GM12878 (cell line): ENCODE data around the gene GRIN2D. TPM values are rescaled to one million over a fixed set of nuclear protein-coding genes. Genes with fewer than 3 reads are reported as not detected.
A peak's percentile ranks its signal among the peaks of the same experiment; 100 is the strongest.

Experiments
- ATAC-seq: fragments of 200-7000 bp; cut with Tn5 transposase; 3 replicates; pipeline ENCODE4 v1.9.1; 2020; ENCODE audit warnings: mild to moderate bottlenecking, moderate library complexity
- BruUV-seq: library from RNA; stranded (reverse); fragments of 400-500 nt; replicated peaks from 2 replicates; lab custom pipeline; 2021; lab: Mats Ljungman, UMichigan
- CTCF ChIA-PET: fragments of 300-600 bp; sonication (Branson Sonifier 250); formaldehyde crosslinking; extraction: SDS; loops from one replicate; lab custom pipeline; 2021; ENCODE audit warnings: inconsistent platforms; lab: Yijun Ruan, JAX
- POLR2A ChIA-PET: fragments of 350-600 bp; formaldehyde crosslinking; extraction: SDS; loops from one replicate; lab custom pipeline; 2021; ENCODE audit warnings: inconsistent platforms; lab: Charles Lee
- RAD21 ChIA-PET: fragments of 300-600 bp; sonication (Branson Sonifier 250); formaldehyde crosslinking; loops from one replicate; lab custom pipeline; 2023; ENCODE audit warnings: antibody characterized with exemption; ENCODE audit not compliant: unreplicated experiment; lab: Charles Lee
- SMC1A ChIA-PET: fragments of 300-600 bp; sonication (Branson Sonifier 250); formaldehyde crosslinking; loops from one replicate; lab custom pipeline; 2023; ENCODE audit not compliant: unreplicated experiment, uncharacterized antibody; lab: Charles Lee
- DNase-seq: peaks from one replicate; pipeline ENCODE4 v3.0.0-alpha.2; 2011; ENCODE audit warnings: low read depth, low spot score
- FAIRE-seq: peaks from 3 replicates; lab custom pipeline; 2011; peaks lifted over from hg19 to GRCh38; lab: Jason Lieb, UNC
- H2AFZ ChIP-seq: 2 replicates; pipeline ENCODE4 v1.6.0; 2011; ENCODE audit warnings: low read depth, low read length, control low read depth; ENCODE audit not compliant: control insufficient read depth
- H3K27ac ChIP-seq: 2 replicates; pipeline ENCODE4 v1.5.1; 2011; ENCODE audit warnings: control low read depth; ENCODE audit not compliant: control insufficient read depth, insufficient read depth
- H3K27me3 ChIP-seq, 2 experiments: replicated peaks in 1 of 2; 2 replicates each; pipeline versions ENCODE4 v1.6.0 to v1.6.1; 2011; ENCODE audit warnings: low read length in 1 of 2; ENCODE audit not compliant: control insufficient read depth in 2 of 2, insufficient read depth in 2 of 2
- H3K36me3 ChIP-seq, 2 experiments: 2 replicates each; pipeline ENCODE4 v1.5.1; 2011; ENCODE audit warnings: low read length in 1 of 2; ENCODE audit not compliant: control insufficient read depth in 2 of 2, insufficient read depth in 2 of 2
- H3K4me1 ChIP-seq: 2 replicates; pipeline ENCODE4 v1.6.1; 2011; ENCODE audit warnings: mild to moderate bottlenecking, low read length, moderate library complexity, mixed read lengths; ENCODE audit not compliant: control insufficient read depth, insufficient read depth
- H3K4me2 ChIP-seq: 2 replicates; pipeline ENCODE4 v1.6.0; 2011; ENCODE audit warnings: control low read depth; ENCODE audit not compliant: control insufficient read depth, insufficient read depth
- H3K4me3 ChIP-seq: fragments of 200-600 bp; sonication (generic); 2 replicates; pipeline ENCODE4 v1.5.1; 2016
- H3K79me2 ChIP-seq: 2 replicates; pipeline ENCODE4 v1.6.0; 2011; ENCODE audit warnings: low read length; ENCODE audit not compliant: control insufficient read depth, insufficient read depth
- H3K9ac ChIP-seq: 2 replicates; pipeline ENCODE4 v1.8.0; 2011; ENCODE audit warnings: low read length, control low read depth, mixed read lengths; ENCODE audit not compliant: control insufficient read depth, insufficient read depth
- H3K9me3 ChIP-seq: replicated peaks from 3 replicates; pipeline ENCODE4 v1.5.1; 2011; ENCODE audit warnings: mild to moderate bottlenecking, low read length; ENCODE audit not compliant: control insufficient read depth, insufficient read depth
- H4K20me1 ChIP-seq: 2 replicates; pipeline ENCODE4 v1.6.0; 2011; ENCODE audit not compliant: control insufficient read depth, insufficient read depth
- ATF2 ChIP-seq: IDR thresholded peaks from 2 replicates; pipeline ENCODE4 v1.6.1; 2012; ENCODE audit warnings: low read length, inconsistent platforms
- BMI1 ChIP-seq: fragments of 450-650 bp; IDR thresholded peaks from 2 replicates; pipeline ENCODE4 v1.6.1; 2016; ENCODE audit warnings: mild to moderate bottlenecking, moderate library complexity, borderline replicate concordance
- CHD4 ChIP-seq: fragments of 200-600 bp; sonication (generic); IDR thresholded peaks from 2 replicates; pipeline ENCODE4 v1.6.1; 2016; ENCODE audit warnings: mild to moderate bottlenecking
- CREB1 ChIP-seq: IDR thresholded peaks from 2 replicates; pipeline ENCODE4 v1.6.1; 2012; ENCODE audit warnings: low read depth, mild to moderate bottlenecking, inconsistent platforms
- E2F4 ChIP-seq: IDR thresholded peaks from 2 replicates; pipeline ENCODE4 v1.6.1; 2012; ENCODE audit warnings: low read depth, low read length, improper control_type of control experiment
- E4F1 ChIP-seq: fragments of 450-650 bp; IDR thresholded peaks from 2 replicates; pipeline ENCODE4 v1.6.1; 2018; ENCODE audit warnings: borderline replicate concordance, mild to moderate bottlenecking; ENCODE audit not compliant: partially characterized antibody
- FOS ChIP-seq: IDR thresholded peaks from 3 replicates; pipeline ENCODE4 v1.6.1; 2011; ENCODE audit warnings: borderline replicate concordance; ENCODE audit not compliant: insufficient read length; ENCODE audit errors: extremely low read depth
- HDGF ChIP-seq: fragments of 450-650 bp; IDR thresholded peaks from 2 replicates; pipeline ENCODE4 v1.6.1; 2016; ENCODE audit warnings: antibody characterized with exemption
- IKZF1 ChIP-seq: fragments of 450-650 bp; conservative IDR thresholded peaks from 2 replicates; pipeline ENCODE4 v1.6.1; 2017; ENCODE audit warnings: antibody characterized with exemption, mild to moderate bottlenecking
- NR2C2 ChIP-seq: IDR thresholded peaks from 2 replicates; pipeline ENCODE4 v1.6.1; 2011; ENCODE audit warnings: borderline replicate concordance, low read depth; ENCODE audit not compliant: control insufficient read depth, insufficient read length
- PAX8 ChIP-seq: fragments of 450-650 bp; IDR thresholded peaks from 2 replicates; pipeline ENCODE4 v1.6.1; 2017; ENCODE audit warnings: mild to moderate bottlenecking, moderate library complexity
- PML ChIP-seq: IDR thresholded peaks from 2 replicates; pipeline ENCODE4 v1.6.1; 2012; ENCODE audit warnings: low read length, inconsistent platforms
- SREBF2 ChIP-seq: IDR thresholded peaks from 2 replicates; pipeline ENCODE4 v1.6.1; 2012; ENCODE audit warnings: mild to moderate bottlenecking, low read length
- SUZ12 ChIP-seq: fragments of 200-600 bp; sonication (generic); IDR thresholded peaks from one replicate; pipeline ENCODE4 v1.6.1; 2018; ENCODE audit warnings: antibody characterized with exemption, mild to moderate bottlenecking; ENCODE audit not compliant: unreplicated experiment
- TCF7 ChIP-seq: IDR thresholded peaks from 2 replicates; pipeline ENCODE4 v1.6.1; 2014; ENCODE audit warnings: antibody characterized with exemption, borderline replicate concordance
- USF1 ChIP-seq: IDR thresholded peaks from 2 replicates; pipeline ENCODE4 v1.6.1; 2011; ENCODE audit warnings: borderline replicate concordance, low read depth, mild to moderate bottlenecking, moderate library complexity, mixed read lengths, low read length; ENCODE audit not compliant: insufficient read depth; ENCODE audit errors: extremely low read length
- YBX1 ChIP-seq: fragments of 450-650 bp; IDR thresholded peaks from 2 replicates; pipeline ENCODE4 v1.6.1; 2016; ENCODE audit warnings: antibody characterized with exemption
- WGBS: methylation state at CpG from one replicate; pipeline ENCODE4 v1.1.6; 2016; ENCODE audit warnings: low lambda C conversion rate; ENCODE audit not compliant: insufficient replicate concordance, insufficient coverage; ENCODE audit errors: missing lambda C conversion rate; 5-methylcytosine and 5-hydroxymethylcytosine counted together
- in situ Hi-C: fragments of 300-500 bp; cut with MboI; formaldehyde crosslinking; loops from 9 replicates; pipeline ENCODE4 v1.14.3; 2018; ENCODE audit warnings: mixed read lengths
- intact Hi-C: fragments of 100-400 bp; cut with micrococcal nuclease; formaldehyde crosslinking; loops from one replicate; pipeline ENCODE4 v1.14.2; 2022; ENCODE audit not compliant: unreplicated experiment
- polyA plus RNA-seq, 11 experiments: library from polyadenylated mRNA; depleted of rRNA in 4 of 11; unstranded in 6 of 11; stranded (reverse) in 5 of 11; fragments of >200 nt; fragmentation: Nextera tagmentation in 4 of 11; fragmentation: Illumina TruSeq in 1 of 11; extraction: Ambion mirVana in 4 of 11; extraction: Trizol in 1 of 11; gene quantifications; 1 replicate in 1 of 11; 2 replicates in 10 of 11; pipeline versions ENCODE4 v1.2.1 to v1.2.3, GENCODE V29; 2011 to 2016; ENCODE audit warnings: inconsistent platforms in 2 of 11, missing spikeins in 2 of 11, low read depth in 1 of 11
- total RNA-seq, 4 experiments: library from RNA; depleted of rRNA in 3 of 4; stranded (reverse); fragments of >200 nt in 3 of 4; fragmentation: Illumina TruSeq in 1 of 4; extraction: Trizol in 1 of 4; gene quantifications; 2 replicates each; pipeline versions ENCODE4 v1.2.1 to v1.2.3, GENCODE V29; 2013 to 2021

GRIN2D gene
- total and polyA plus RNA-seq, 10 of the 15 experiments (the other 5 are each of a cell fraction or from before 2014, with no cell fraction given): 0.03 to 0.38 (median 0.04) TPM; not detected in 3

- RAD21 ChIA-PET: interaction anchor here (0.6 to 2.5 kb wide), 10 partner anchors 13 to 194 kb away, joined by 3 to 46 read pairs (median 4); partner anchors contain the start of genes EMP3, KCNJ14, KDELR1 and LIG1
- no peak for TF ChIP-seq BMI1
- TF ChIP-seq SREBF2: no peak
- no peak for TF ChIP-seq PML
- peak; percentile 74 for TF ChIP-seq CREB1
- no peak for TF ChIP-seq USF1
- TF ChIP-seq NR2C2: no peak
- no peak for TF ChIP-seq E4F1
- no peak for TF ChIP-seq TCF7
- no peak for TF ChIP-seq SUZ12
- no peak for TF ChIP-seq CHD4
- no peak for TF ChIP-seq ATF2
- TF ChIP-seq YBX1: no peak
- TF ChIP-seq FOS: peak; percentile 27
- peak; percentile 92 for TF ChIP-seq E2F4
- peak; percentile 100 for TF ChIP-seq HDGF
- no peak for TF ChIP-seq PAX8
- peak; percentile 100 for TF ChIP-seq IKZF1
Measured at GRCh38 chr19:48363810-48364597, 29.5 kb upstream of the GRIN2D start, which contains the start of the genes SYNGR4 and TMEM143. Gene SYNGR4 (plus strand): TSS chr19:48364367. CDS start chr19:48365843, 1,476 bp downstream. Gene TMEM143 (minus strand): TSS chr19:48363940. CDS start chr19:48363920, 20 bp downstream.

More at GRCh38 chr19:48363810-48364597, 29.5 kb upstream of the GRIN2D start, which contains the start of the genes SYNGR4 and TMEM143:
- peak; percentile 100 for FAIRE-seq
- Histone ChIP-seq H3K36me3 (no peaks in the 10 kb centered on the region), H3K79me2 (peaks cover 3% of the 10 kb centered on the region), H3K27me3 (no peaks in the 10 kb centered on the region), H2AFZ (peak within 1 kb of the TSS; percentile 96), H4K20me1 (no peaks in the 10 kb centered on the region), H3K4me2 (peak within 1 kb of the TSS; percentile 100), H3K4me1 (peaks cover 9% of the 10 kb centered on the region; the same call in 1 of the 2 replicates), H3K27ac (peak within 1 kb of the TSS; percentile 99), H3K9ac (peak within 1 kb of the TSS; percentile 100), H3K9me3 (no peaks in the 10 kb centered on the region), H3K4me3 (peak within 1 kb of the TSS; percentile 82)
- ChIA-PET POLR2A (interaction anchor here (0.6 to 3.1 kb wide), 22 partner anchors 10 to 967 kb away, joined by 3 to 39 read pairs (median 4); partner anchors contain the start of genes EMP3, KDELR1, RPL18 and SPHK2), CTCF (interaction anchor here (0.9 to 3.1 kb wide), 11 partner anchors 10 to 1046 kb away, joined by 3 to 36 read pairs (median 3); partner anchors contain the start of genes GRIN2D and KDELR1), SMC1A (interaction anchor here (0.7 to 1.6 kb wide), 9 partner anchors 14 to 220 kb away, joined by 3 to 7 read pairs (median 4); partner anchors contain the start of gene KDELR1)
- peak; percentile 99 for DNase-seq
- intact Hi-C loops (loop anchor here (5.0 kb wide), 1 partner anchor 128 kb away; no protein-coding TSS in a partner anchor), in situ Hi-C loops (no loop called here)
- under 1% methylated on average over 56 of the region's 59 CpGs for WGBS
- no TSS peak for BruUV-seq
- peak; percentile 90 for ATAC-seq
